ENCODE measurements around the gene EHMT2. TPM values are rescaled to one million over a fixed set of nuclear protein-coding genes. Genes with fewer than 3 reads are reported as not detected.
"Not testable (repeated sequence)": the region's sequence is repeated elsewhere in the genome, so short reads cannot be mapped to it uniquely, and the experiment has no call there.

Gene EHMT2
- total RNA-seq, 2 donors from 2014 or later: 24.0 to 26.8 TPM

GRCh38 chr6:31919624-31920303 is 22.3 kb upstream of the EHMT2 start:
- intact Hi-C loops (cut with DNase I): loop anchor here in 1 of 2 donors (5.0 kb wide), 1 partner anchor 893 kb away; no protein-coding TSS in a partner anchor
- DNase-seq (ENCODE audit: low spot score): no peak

- no peak for DNase-seq (ENCODE audit: low spot score)
These were observed 20.7 kb upstream of the EHMT2 start for GRCh38 chr6:31918069-31918720.

GRCh38 chr6:31915756-31916155 is 18.3 kb upstream of the EHMT2 start:
- intact Hi-C loops (cut with DNase I): no loop called here
- no peak for DNase-seq (ENCODE audit: low spot score)

More at GRCh38 chr6:31918069-31918720, 20.7 kb upstream of the EHMT2 start:
- intact Hi-C loops (cut with DNase I): no loop called here

- no peak for DNase-seq (ENCODE audit: low spot score)
- intact Hi-C loops (cut with DNase I): no loop called here
These were observed 17.9 kb upstream of the EHMT2 start for GRCh38 chr6:31915351-31915750.

GRCh38 chr6:31911826-31912585 is 14.5 kb upstream of the EHMT2 start:
- DNase-seq (ENCODE audit: low spot score): no peak
- intact Hi-C loops (cut with DNase I): no loop called here

- intact Hi-C loops (cut with DNase I): not testable (repeated sequence)
These were observed 11.8 kb upstream of the EHMT2 start for GRCh38 chr6:31909298-31909697.

GRCh38 chr6:31908791-31909190 is 11.3 kb upstream of the EHMT2 start:
- DNase-seq (ENCODE audit: low spot score): no peak
- intact Hi-C loops (cut with DNase I): no loop called here

More at GRCh38 chr6:31909298-31909697, 11.8 kb upstream of the EHMT2 start:
- not testable (repeated sequence) for DNase-seq (ENCODE audit: low spot score)

GRCh38 chr6:31908255-31908654 is 10.8 kb upstream of the EHMT2 start:
- intact Hi-C loops (cut with DNase I); DNase-seq (ENCODE audit: low spot score): not testable (repeated sequence)

GRCh38 chr6:31907158-31907813 is 9.8 kb upstream of the EHMT2 start:
- intact Hi-C loops (cut with DNase I): no loop called here

GRCh38 chr6:31906727-31907126 is 9.2 kb upstream of the EHMT2 start:
- intact Hi-C loops (cut with DNase I); DNase-seq (ENCODE audit: low spot score): not testable (repeated sequence)

More at GRCh38 chr6:31907158-31907813, 9.8 kb upstream of the EHMT2 start:
- no peak for DNase-seq (ENCODE audit: low spot score)

- intact Hi-C loops (cut with DNase I): no loop called here
These were observed 8.6 kb upstream of the EHMT2 start for GRCh38 chr6:31906122-31906521.

GRCh38 chr6:31905041-31905440 is 7.5 kb upstream of the EHMT2 start:
- DNase-seq (ENCODE audit: low spot score): no peak
- intact Hi-C loops (cut with DNase I): no loop called here

More at GRCh38 chr6:31906122-31906521, 8.6 kb upstream of the EHMT2 start:
- DNase-seq (ENCODE audit: low spot score): no peak

GRCh38 chr6:31903957-31904356 is 6.5 kb upstream of the EHMT2 start:
- intact Hi-C loops (cut with DNase I): loop anchor here (1.0 to 5.0 kb wide), 2 partner anchors 42 to 48 kb away; partner anchors contain the start of gene NEU1 (in 1 of the 2)
- no peak for DNase-seq (ENCODE audit: low spot score)

GRCh38 chr6:31901953-31902643 is 4.6 kb upstream of the EHMT2 start, which contains the start of gene ZBTB12:
ZBTB12 (minus strand) TSS chr6:31902086; CDS start chr6:31901305, 781 bp downstream.
- intact Hi-C loops (cut with DNase I): loop anchor here (5.0 kb wide), 1 partner anchor 50 kb away; no protein-coding TSS in a partner anchor
- DNase-seq (ENCODE audit: low spot score): peak; percentile 95

GRCh38 chr6:31901415-31901952 is 4.0 kb upstream of the EHMT2 start:
- peak; percentile 87 for DNase-seq (ENCODE audit: low spot score)
- intact Hi-C loops (cut with DNase I): loop anchor here (5.0 kb wide), 1 partner anchor 51 kb away; no protein-coding TSS in a partner anchor

- DNase-seq (ENCODE audit: low spot score): no peak
- intact Hi-C loops (cut with DNase I): loop anchor here (5.0 kb wide), 1 partner anchor 51 kb away; no protein-coding TSS in a partner anchor
These were observed 3.5 kb upstream of the EHMT2 start for GRCh38 chr6:31900917-31901414.

- DNase-seq (ENCODE audit: low spot score): no peak
- intact Hi-C loops (cut with DNase I): loop anchor here (5.0 kb wide), 1 partner anchor 52 kb away; no protein-coding TSS in a partner anchor
These were observed 2.6 kb upstream of the EHMT2 start for GRCh38 chr6:31899882-31900722.

All from posterior vena cava (tissue), 2 donors.